ENCODE results near the gene PTBP1. TPM values are rescaled to one million over a fixed set of nuclear protein-coding genes. Genes with fewer than 3 reads are reported as not detected.
A peak's percentile ranks its signal among the peaks of the same experiment; 100 is the strongest.

Gene PTBP1
- total and polyA plus RNA-seq, 2 donors (not counting 1 experiment from before 2014, with no cell fraction given), result 74.6 to 83.1 TPM

DNA sequence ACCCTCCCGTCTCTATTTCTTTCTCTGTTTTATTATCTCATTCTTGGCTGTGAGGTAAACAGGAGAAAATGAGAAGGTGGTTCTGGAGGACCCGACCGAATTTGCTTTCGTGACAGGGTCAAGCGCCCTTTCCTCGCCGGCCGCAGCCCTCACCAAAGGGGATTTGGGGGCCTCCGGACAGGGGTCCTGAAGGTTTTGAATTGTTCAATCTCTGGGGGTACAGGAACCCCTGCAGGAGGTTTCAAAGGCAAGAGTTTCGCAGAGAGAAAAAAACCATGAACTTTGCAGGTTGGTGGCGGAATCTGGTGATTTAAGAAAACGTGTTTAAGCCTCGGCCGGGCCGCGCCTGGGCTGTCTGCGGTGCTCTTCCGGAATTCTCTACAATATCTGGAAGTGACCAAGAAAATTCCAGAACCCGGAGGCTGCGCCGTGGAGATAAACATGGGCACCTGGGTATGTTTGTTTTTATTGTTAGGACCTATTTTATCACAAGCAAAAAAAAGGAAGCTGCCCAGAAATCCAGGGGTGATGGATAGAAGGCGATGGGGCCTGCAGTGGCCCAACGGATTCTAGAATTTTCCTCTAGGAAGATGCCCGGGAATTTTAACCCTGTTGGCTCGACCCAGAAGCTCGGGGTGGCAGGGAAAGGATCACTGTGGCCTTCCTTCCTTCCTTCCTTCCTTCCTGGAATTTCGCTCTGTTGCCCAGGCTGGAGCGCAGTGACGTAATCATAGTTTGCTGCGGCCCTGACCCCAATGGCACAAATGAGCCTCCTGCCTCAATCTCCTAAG lies 14.2 kb upstream of the PTBP1 start:
- Histone ChIP-seq H3K9ac (ENCODE audit: insufficient read depth, low read length) (no peak overlapping the region), H3K27ac (ENCODE audit: insufficient read depth, low read length) (no peak overlapping the region), H3K27me3 (ENCODE audit: control insufficient read depth, insufficient read depth, low read length) (no peaks in the 10 kb centered on the region), H3K4me3 (replicated peaks in 1 of 4; ENCODE audit: control extremely low read depth in 1 of 4, insufficient read depth in 1 of 4, low read depth in 3 of 4, low read length in 4 of 4) (no peak overlapping the region), H4K20me1 (ENCODE audit: control insufficient read depth, extremely low read depth, insufficient read depth, low read length) (no peaks in the 10 kb centered on the region), H3K79me2 (ENCODE audit: control insufficient read depth, insufficient read depth, low read length) (no peaks in the 10 kb centered on the region), H3K36me3 (ENCODE audit: control insufficient read depth, insufficient read depth, low read length) (no peaks in the 10 kb centered on the region), H3K4me2 (ENCODE audit: extremely low read depth, insufficient read depth, low read length) (peak overlapping the region; percentile 11), H3K4me1 (ENCODE audit: control insufficient read depth, extremely low read depth, insufficient read depth, low read length) (peaks cover 10% of the 10 kb centered on the region), H3K9me3 (ENCODE audit: control insufficient read depth, insufficient read depth, low read depth, low read length) (no peaks in the 10 kb centered on the region), H2AFZ (ENCODE audit: low read length) (no peak overlapping the region)
- TF ChIP-seq EZH2 (IDR thresholded peaks at IDR 0.05; ENCODE audit: low read length, missing control alignments), result no peak
- TF ChIP-seq, protein P1, sequence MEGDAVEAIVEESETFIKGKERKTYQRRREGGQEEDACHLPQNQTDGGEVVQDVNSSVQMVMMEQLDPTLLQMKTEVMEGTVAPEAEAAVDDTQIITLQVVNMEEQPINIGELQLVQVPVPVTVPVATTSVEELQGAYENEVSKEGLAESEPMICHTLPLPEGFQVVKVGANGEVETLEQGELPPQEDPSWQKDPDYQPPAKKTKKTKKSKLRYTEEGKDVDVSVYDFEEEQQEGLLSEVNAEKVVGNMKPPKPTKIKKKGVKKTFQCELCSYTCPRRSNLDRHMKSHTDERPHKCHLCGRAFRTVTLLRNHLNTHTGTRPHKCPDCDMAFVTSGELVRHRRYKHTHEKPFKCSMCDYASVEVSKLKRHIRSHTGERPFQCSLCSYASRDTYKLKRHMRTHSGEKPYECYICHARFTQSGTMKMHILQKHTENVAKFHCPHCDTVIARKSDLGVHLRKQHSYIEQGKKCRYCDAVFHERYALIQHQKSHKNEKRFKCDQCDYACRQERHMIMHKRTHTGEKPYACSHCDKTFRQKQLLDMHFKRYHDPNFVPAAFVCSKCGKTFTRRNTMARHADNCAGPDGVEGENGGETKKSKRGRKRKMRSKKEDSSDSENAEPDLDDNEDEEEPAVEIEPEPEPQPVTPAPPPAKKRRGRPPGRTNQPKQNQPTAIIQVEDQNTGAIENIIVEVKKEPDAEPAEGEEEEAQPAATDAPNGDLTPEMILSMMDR (conservative IDR thresholded peaks at IDR 0.05 in 1 of 2, IDR thresholded peaks at IDR 0.05 in 1 of 2; ENCODE audit: low read depth in 1 of 2, low read length in 2 of 2), result no peak
- no peak for DNase-seq (ENCODE audit: low read depth in 2 of 2)

DNA sequence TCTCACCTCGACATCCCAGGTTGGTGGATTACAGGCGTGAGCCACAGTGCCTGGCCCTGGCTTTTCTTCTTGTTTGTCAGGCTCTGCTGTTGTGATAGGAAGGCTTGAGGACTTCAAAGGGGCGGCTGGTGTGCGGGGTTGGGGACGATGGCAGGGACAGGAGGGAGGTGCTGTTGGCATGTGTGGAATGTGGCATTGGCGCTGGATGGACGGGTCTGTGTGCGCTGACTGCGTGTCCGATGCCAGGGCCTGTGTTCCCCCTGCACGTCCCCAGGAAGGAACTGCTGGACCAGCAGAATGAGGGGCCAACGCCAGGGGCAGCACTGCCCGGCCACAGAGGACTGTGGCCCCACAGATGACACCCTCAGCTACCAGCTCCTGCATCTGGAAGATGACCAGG lies 12.7 kb upstream of the PTBP1 start:
- H2AFZ ChIP-seq (ENCODE audit: low read length), result no peak overlapping the region
- H3K4me1 ChIP-seq (ENCODE audit: control insufficient read depth, extremely low read depth, insufficient read depth, low read length), result peaks cover 8% of the 10 kb centered on the region
- H3K27ac ChIP-seq (ENCODE audit: insufficient read depth, low read length), result no peak overlapping the region
- no peak overlapping the region for H3K4me3 ChIP-seq (replicated peaks in 1 of 4; ENCODE audit: control extremely low read depth in 1 of 4, insufficient read depth in 1 of 4, low read depth in 3 of 4, low read length in 4 of 4)
- no peaks in the 10 kb centered on the region for H4K20me1 ChIP-seq (ENCODE audit: control insufficient read depth, extremely low read depth, insufficient read depth, low read length)
- no peaks in the 10 kb centered on the region for H3K27me3 ChIP-seq (ENCODE audit: control insufficient read depth, insufficient read depth, low read length)
- no peaks in the 10 kb centered on the region for H3K36me3 ChIP-seq (ENCODE audit: control insufficient read depth, insufficient read depth, low read length)
- H3K4me2 ChIP-seq (ENCODE audit: extremely low read depth, insufficient read depth, low read length), result no peak overlapping the region
- no peaks in the 10 kb centered on the region for H3K9me3 ChIP-seq (ENCODE audit: control insufficient read depth, insufficient read depth, low read depth, low read length)
- no peak for DNase-seq (ENCODE audit: low read depth in 2 of 2)
- H3K79me2 ChIP-seq (ENCODE audit: control insufficient read depth, insufficient read depth, low read length), result no peaks in the 10 kb centered on the region
- H3K9ac ChIP-seq (ENCODE audit: insufficient read depth, low read length), result no peak overlapping the region
- no peak for TF ChIP-seq EZH2 (IDR thresholded peaks at IDR 0.05; ENCODE audit: low read length, missing control alignments)
- TF ChIP-seq, protein P1 (conservative IDR thresholded peaks at IDR 0.05 in 1 of 2, IDR thresholded peaks at IDR 0.05 in 1 of 2; ENCODE audit: low read depth in 1 of 2, low read length in 2 of 2), result no peak

DNA sequence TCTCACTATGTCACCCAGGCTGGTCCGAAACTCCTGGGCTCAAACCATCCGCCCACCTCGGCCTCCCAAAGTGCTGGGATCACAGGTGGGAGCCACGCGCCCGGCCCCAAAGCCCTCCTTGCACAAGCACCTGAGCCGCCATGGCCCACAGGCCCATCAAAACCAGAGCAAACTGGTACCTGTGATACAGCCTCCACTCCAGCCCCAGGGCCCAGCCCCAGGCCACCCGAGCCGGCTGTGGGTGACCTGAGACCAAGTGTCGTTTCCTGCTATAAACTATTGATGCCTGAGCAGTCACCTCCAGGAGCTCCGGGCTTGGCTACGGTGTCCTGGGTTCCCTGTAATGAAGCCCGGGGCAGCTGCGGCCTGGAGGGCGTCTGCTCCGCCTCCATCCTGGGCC lies 9.7 kb upstream of the PTBP1 start:
- Histone ChIP-seq H3K9me3 (ENCODE audit: control insufficient read depth, insufficient read depth, low read depth, low read length) (no peaks in the 10 kb centered on the region), H3K79me2 (ENCODE audit: control insufficient read depth, insufficient read depth, low read length) (no peaks in the 10 kb centered on the region), H3K4me1 (ENCODE audit: control insufficient read depth, extremely low read depth, insufficient read depth, low read length) (peaks cover 4% of the 10 kb centered on the region), H3K4me2 (ENCODE audit: extremely low read depth, insufficient read depth, low read length) (no peak overlapping the region), H2AFZ (ENCODE audit: low read length) (no peak overlapping the region), H3K4me3 (replicated peaks in 1 of 4; ENCODE audit: control extremely low read depth in 1 of 4, insufficient read depth in 1 of 4, low read depth in 3 of 4, low read length in 4 of 4) (no peak overlapping the region), H3K27me3 (ENCODE audit: control insufficient read depth, insufficient read depth, low read length) (no peaks in the 10 kb centered on the region), H3K27ac (ENCODE audit: insufficient read depth, low read length) (no peak overlapping the region), H3K36me3 (ENCODE audit: control insufficient read depth, insufficient read depth, low read length) (no peaks in the 10 kb centered on the region), H3K9ac (ENCODE audit: insufficient read depth, low read length) (no peak overlapping the region), H4K20me1 (ENCODE audit: control insufficient read depth, extremely low read depth, insufficient read depth, low read length) (no peaks in the 10 kb centered on the region)
- DNase-seq (ENCODE audit: low read depth in 2 of 2), result no peak
- TF ChIP-seq, protein P1 (conservative IDR thresholded peaks at IDR 0.05 in 1 of 2, IDR thresholded peaks at IDR 0.05 in 1 of 2; ENCODE audit: low read depth in 1 of 2, low read length in 2 of 2), result no peak
- TF ChIP-seq EZH2 (IDR thresholded peaks at IDR 0.05; ENCODE audit: low read length, missing control alignments), result no peak

Measured in fibroblast of lung (primary cell).